ENCODE results near the gene TBCEL.

- no peak for TF ChIP-seq CTCF (IDR thresholded peaks at IDR 0.05; ENCODE audit: insufficient read depth, low read length, poor library complexity, severe bottlenecking)
- no peak for TF ChIP-seq EZH2phosphoT487 (conservative IDR thresholded peaks at IDR 0.05; ENCODE audit: low read length)
Observed at GRCh38 chr11:121024989-121025388, 1.1 kb downstream of the TBCEL start.

All from SU-DHL-6 (cell line).